HG03442 (cell line): Measurements from ENCODE around the gene SLC7A4.

ENCODE experiments used
- ATAC-seq: cut with Tn5 transposase; IDR thresholded peaks from one replicate; pipeline ENCODE4 v1.9.1; 2021; ENCODE audit warnings: mild to moderate bottlenecking, moderate library complexity; ENCODE audit not compliant: unreplicated experiment

The SLC7A4 gene

GRCh38 chr22:20989323-20990138 lies 42.8 kb downstream of the SLC7A4 start:
- ATAC-seq: no peak

GRCh38 chr22:20988573-20989322 lies 43.6 kb downstream of the SLC7A4 start:
- ATAC-seq: no peak

- no peak for ATAC-seq
Observed at GRCh38 chr22:20987375-20987774, 45.0 kb downstream of the SLC7A4 start.

GRCh38 chr22:20986365-20986764 lies 46.0 kb downstream of the SLC7A4 start:
- no peak for ATAC-seq

GRCh38 chr22:20985720-20986119 lies 46.6 kb downstream of the SLC7A4 start:
- no peak for ATAC-seq

GRCh38 chr22:20983081-20983771 lies 49.1 kb downstream of the SLC7A4 start:
- no peak for ATAC-seq

- no peak for ATAC-seq
Observed at GRCh38 chr22:20982563-20982882, 49.8 kb downstream of the SLC7A4 start.

GRCh38 chr22:20981787-20982562 lies 50.4 kb downstream of the SLC7A4 start, which contains the start of gene LZTR1:
LZTR1 (plus strand) TSS chr22:20982297; CDS start chr22:20982372, 75 bp downstream.
- ATAC-seq: peak; percentile 74

- no peak for ATAC-seq
Observed at GRCh38 chr22:20980938-20981722, 51.2 kb downstream of the SLC7A4 start.

GRCh38 chr22:20980523-20980922 lies 51.8 kb downstream of the SLC7A4 start:
- ATAC-seq: no peak

- no peak for ATAC-seq
Observed at GRCh38 chr22:20979940-20980453, 52.4 kb downstream of the SLC7A4 start.

GRCh38 chr22:20979243-20979809 lies 53.0 kb downstream of the SLC7A4 start:
- no peak for ATAC-seq
